ENCODE results near the gene PIK3R3.
A peak's percentile ranks its signal among the peaks of the same experiment; 100 is the strongest.

PIK3R3 gene

DNA sequence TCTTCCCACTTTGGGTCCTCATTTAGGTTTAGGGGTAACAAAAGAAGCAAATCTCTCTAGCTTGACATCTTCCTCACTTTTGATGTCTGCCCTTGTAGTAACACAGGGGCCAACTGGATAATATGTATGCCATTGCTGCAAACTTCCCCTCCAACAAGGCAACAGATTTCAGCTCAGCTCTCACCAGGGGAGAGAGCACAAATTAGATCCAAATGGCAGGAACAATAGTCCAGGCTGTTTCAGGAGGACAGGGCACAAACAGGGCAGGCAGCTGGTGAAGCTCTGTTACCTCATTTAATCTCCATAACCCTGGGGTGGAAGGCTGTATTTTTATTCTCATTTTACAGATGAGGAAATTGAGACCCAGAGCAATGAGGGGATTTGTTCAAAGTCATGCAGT, 4.3 kb upstream of the PIK3R3 start:
- H3K4me3 ChIP-seq = no peak overlapping the region
- TF ChIP-seq, protein P1, sequence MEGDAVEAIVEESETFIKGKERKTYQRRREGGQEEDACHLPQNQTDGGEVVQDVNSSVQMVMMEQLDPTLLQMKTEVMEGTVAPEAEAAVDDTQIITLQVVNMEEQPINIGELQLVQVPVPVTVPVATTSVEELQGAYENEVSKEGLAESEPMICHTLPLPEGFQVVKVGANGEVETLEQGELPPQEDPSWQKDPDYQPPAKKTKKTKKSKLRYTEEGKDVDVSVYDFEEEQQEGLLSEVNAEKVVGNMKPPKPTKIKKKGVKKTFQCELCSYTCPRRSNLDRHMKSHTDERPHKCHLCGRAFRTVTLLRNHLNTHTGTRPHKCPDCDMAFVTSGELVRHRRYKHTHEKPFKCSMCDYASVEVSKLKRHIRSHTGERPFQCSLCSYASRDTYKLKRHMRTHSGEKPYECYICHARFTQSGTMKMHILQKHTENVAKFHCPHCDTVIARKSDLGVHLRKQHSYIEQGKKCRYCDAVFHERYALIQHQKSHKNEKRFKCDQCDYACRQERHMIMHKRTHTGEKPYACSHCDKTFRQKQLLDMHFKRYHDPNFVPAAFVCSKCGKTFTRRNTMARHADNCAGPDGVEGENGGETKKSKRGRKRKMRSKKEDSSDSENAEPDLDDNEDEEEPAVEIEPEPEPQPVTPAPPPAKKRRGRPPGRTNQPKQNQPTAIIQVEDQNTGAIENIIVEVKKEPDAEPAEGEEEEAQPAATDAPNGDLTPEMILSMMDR (IDR thresholded peaks at IDR 0.05) = no peak
- DNase-seq (ENCODE audit: low spot score) = no peak
- no peak overlapping the region for H3K27ac ChIP-seq

DNA sequence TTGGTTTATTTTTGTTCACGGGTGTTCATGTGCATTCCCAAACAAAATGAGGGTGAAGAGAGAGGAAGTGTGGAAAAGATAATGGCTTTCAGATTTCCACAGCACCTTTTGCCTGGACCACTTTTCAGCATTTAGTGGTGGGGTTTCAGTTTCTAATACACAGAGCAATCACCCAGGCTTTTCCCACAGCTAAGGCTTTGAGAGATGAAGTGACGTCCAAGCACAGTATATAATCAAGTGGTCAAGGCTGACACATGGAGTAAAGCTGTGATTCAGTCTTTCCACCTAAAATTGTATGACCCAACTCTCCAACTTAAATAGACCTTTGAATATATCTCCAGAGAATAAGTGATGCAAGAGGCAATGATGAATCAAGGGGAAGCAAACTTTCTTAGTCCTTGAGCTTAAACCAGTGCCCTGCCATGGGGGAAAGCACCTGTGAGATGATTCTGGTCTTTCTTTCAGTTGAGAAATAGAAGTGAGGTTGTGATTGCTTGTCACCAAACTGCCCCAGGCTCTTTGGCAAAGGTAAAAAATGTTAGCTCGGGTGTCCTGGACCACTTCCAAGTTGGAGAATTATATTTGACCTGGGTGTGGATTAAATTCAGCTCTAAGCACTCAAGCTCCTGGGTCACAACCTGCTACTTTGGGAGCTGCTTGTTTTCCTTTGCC, 2.4 kb upstream of the PIK3R3 start:
- peak overlapping the region; percentile 69 to 96 for H3K27ac ChIP-seq
- DNase-seq (ENCODE audit: low spot score) = no peak
- no peak overlapping the region for H3K4me3 ChIP-seq
- TF ChIP-seq, protein P1 (IDR thresholded peaks at IDR 0.05) = no peak

DNA sequence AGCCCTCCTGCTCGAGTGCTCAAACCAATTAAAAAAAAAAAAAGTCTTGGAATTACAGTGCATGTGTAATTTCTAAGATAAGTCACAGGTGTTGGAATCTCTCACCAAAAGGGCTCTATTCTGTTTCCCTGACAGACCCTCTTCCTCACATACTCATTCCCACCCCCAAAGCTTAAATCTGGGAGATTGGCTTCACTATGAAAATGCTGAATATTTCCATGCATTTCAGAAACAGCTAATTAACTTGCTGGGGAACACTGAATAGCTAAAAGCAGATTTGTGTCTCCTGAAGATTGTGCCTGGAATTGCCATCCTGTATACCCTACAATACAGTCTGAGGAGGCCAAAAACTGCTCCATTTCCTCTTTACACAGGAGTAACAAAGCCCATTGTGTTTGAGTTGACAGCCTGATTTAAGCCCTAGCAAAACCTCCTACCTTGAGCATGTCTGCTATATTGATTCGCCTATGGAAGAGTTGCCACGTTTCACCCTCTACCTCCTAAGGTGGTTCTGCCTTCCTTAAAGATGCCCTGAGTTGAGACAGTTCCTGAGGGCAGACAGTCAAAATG, 1.4 kb upstream of the PIK3R3 start:
- TF ChIP-seq, protein P1 (IDR thresholded peaks at IDR 0.05) = no peak

DNA sequence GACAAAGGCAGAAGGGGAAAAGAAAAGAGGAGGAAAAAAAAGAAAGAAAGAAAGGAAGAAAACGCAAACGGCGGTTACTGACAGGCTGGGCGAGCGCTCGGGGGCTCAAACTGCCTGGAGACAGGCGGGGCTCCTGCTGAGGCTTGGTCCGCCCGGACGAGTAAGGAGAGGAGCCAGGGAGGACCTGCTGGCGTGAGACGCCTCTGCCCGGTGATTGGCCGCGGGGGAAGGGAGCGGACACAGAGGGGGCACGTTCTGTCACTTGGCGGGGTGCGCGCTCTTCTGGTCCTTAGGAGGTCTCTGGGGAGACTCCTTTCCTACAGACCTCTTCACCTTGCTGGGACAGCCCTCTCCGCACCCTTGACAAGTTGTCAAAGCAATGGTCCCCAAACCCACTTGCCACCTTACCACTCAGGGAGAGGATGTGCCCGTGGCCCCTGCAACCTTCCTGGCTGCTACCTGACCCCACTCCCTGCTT, 791 bp upstream of the PIK3R3 start:
- TF ChIP-seq, protein P1 (IDR thresholded peaks at IDR 0.05) = no peak
- H3K4me3 ChIP-seq = peak overlapping the region; percentile 79
- H3K27ac ChIP-seq = peak overlapping the region; percentile 89 to 96
- no peak for DNase-seq (ENCODE audit: low spot score)

More for the DNA sequence above, 1.4 kb upstream of the PIK3R3 start:
- peak overlapping the region; percentile 79 for H3K4me3 ChIP-seq
- DNase-seq (ENCODE audit: low spot score) = no peak
- H3K27ac ChIP-seq = peak overlapping the region; percentile 89 to 96

DNA sequence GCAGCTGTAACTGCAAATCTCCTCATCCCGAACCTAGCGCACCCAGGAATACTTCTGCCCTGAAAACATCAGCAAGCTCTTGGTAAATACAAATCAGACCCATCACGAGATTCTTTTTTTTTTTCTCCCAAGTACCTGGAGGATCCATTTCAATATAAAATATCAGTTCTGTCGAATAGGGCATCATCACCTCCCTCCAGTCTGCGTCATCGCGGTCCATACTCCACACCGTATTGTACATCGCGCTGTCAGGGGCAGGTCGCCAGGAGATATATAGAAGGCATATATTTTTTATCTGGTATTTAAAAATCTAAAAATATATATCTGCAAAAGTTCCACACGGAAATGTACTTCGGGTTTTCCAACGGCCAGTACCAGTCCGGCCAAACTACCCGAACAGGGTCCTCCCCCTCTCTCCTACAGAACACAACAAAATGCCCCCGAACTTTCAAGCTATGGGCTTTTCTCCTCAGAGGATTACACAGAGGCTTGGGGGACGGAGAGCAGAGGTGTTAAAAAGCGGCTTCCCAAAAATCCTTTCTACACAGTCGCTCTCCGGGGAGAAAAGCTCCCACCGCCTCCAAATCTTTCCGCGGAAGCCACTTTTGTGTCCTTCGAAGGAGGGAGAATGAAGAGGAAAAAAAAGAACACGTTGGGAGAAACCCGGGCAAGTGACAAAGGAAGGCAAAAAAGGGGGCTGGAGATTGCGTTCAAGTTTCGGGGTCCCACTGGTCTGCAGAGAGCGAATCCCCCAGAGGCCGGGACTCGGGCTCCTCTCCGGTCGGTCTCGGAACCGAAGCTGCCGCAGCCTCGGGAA, 509 bp downstream of the PIK3R3 start:
- TF ChIP-seq, protein P1 (IDR thresholded peaks at IDR 0.05) = no peak
- DNase-seq (ENCODE audit: low spot score) = peak; percentile 75
- Histone ChIP-seq H3K4me3 (peak overlapping the region; percentile 79), H3K27ac (peak overlapping the region; percentile 89 to 96)

DNA sequence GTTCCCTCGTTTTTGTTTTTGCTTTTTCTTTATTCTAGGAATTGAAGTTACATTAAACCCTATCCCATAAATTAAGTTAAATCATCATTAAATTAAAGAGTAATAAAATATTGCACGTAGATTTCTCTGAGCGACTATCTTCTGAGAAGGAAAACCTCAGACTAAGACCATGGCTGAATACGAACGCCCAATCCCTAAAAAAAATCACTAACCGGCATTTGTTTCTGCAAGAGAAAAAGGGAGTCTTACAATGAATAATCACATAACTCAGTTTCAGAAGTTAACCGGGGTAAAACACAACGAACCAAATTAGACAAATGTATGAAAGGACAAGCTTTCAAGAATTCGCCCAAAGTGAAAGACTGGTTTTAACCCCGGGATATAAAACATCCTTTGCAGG, 1.3 kb downstream of the PIK3R3 start:
- peak overlapping the region; percentile 79 for H3K4me3 ChIP-seq
- TF ChIP-seq, protein P1 (IDR thresholded peaks at IDR 0.05) = no peak
- H3K27ac ChIP-seq = peak overlapping the region in 1 of 2 donors; percentile 22
- DNase-seq (ENCODE audit: low spot score) = no peak

Data from coronary artery (tissue), 2 donors.